ENCODE measurements around the gene FBXL7.

FBXL7 gene

GRCh38 chr5:15635289-15635616 is 135.3 kb downstream of the FBXL7 start:
- H3K27me3 ChIP-seq (ENCODE audit: insufficient read depth, low read depth, severe bottlenecking): no peaks in the 10 kb centered on the region
- no peak for TF ChIP-seq CTCF (IDR thresholded peaks at IDR 0.05; ENCODE audit: low read depth, low read length)
- no peak for DNase-seq
- no peaks in the 10 kb centered on the region for H3K9me3 ChIP-seq (ENCODE audit: severe bottlenecking)
- no peaks in the 10 kb centered on the region for H3K36me3 ChIP-seq
- H3K4me3 ChIP-seq (ENCODE audit: low read depth, low read length): no peak overlapping the region
- no peak overlapping the region for H3K27ac ChIP-seq

GRCh38 chr5:15637345-15637744 is 137.4 kb downstream of the FBXL7 start:
- no peak overlapping the region for H3K27ac ChIP-seq
- H3K4me3 ChIP-seq (ENCODE audit: low read depth, low read length): no peak overlapping the region
- no peaks in the 10 kb centered on the region for H3K36me3 ChIP-seq
- no peaks in the 10 kb centered on the region for H3K27me3 ChIP-seq (ENCODE audit: insufficient read depth, low read depth, severe bottlenecking)
- H3K9me3 ChIP-seq (ENCODE audit: severe bottlenecking): no peaks in the 10 kb centered on the region
- no peak for DNase-seq
- TF ChIP-seq CTCF (IDR thresholded peaks at IDR 0.05; ENCODE audit: low read depth, low read length): no peak

GRCh38 chr5:15637886-15638285 is 137.9 kb downstream of the FBXL7 start:
- no peaks in the 10 kb centered on the region for H3K27me3 ChIP-seq (ENCODE audit: insufficient read depth, low read depth, severe bottlenecking)
- no peaks in the 10 kb centered on the region for H3K9me3 ChIP-seq (ENCODE audit: severe bottlenecking)
- no peak for TF ChIP-seq CTCF (IDR thresholded peaks at IDR 0.05; ENCODE audit: low read depth, low read length)
- no peaks in the 10 kb centered on the region for H3K36me3 ChIP-seq
- H3K4me3 ChIP-seq (ENCODE audit: low read depth, low read length): no peak overlapping the region
- no peak overlapping the region for H3K27ac ChIP-seq
- DNase-seq: no peak

GRCh38 chr5:15638296-15638695 is 138.3 kb downstream of the FBXL7 start:
- Histone ChIP-seq H3K27me3 (ENCODE audit: insufficient read depth, low read depth, severe bottlenecking) (no peaks in the 10 kb centered on the region), H3K9me3 (ENCODE audit: severe bottlenecking) (no peaks in the 10 kb centered on the region), H3K27ac (no peak overlapping the region), H3K36me3 (no peaks in the 10 kb centered on the region), H3K4me3 (ENCODE audit: low read depth, low read length) (no peak overlapping the region)
- no peak for DNase-seq
- TF ChIP-seq CTCF (IDR thresholded peaks at IDR 0.05; ENCODE audit: low read depth, low read length): no peak

- no peak overlapping the region for H3K4me3 ChIP-seq (ENCODE audit: low read depth, low read length)
- no peaks in the 10 kb centered on the region for H3K9me3 ChIP-seq (ENCODE audit: severe bottlenecking)
- no peaks in the 10 kb centered on the region for H3K36me3 ChIP-seq
- no peak overlapping the region for H3K27ac ChIP-seq
- H3K27me3 ChIP-seq (ENCODE audit: insufficient read depth, low read depth, severe bottlenecking): no peaks in the 10 kb centered on the region
- DNase-seq: no peak
- no peak for TF ChIP-seq CTCF (IDR thresholded peaks at IDR 0.05; ENCODE audit: low read depth, low read length)
These were observed 139.3 kb downstream of the FBXL7 start for GRCh38 chr5:15639288-15639687.

- Histone ChIP-seq H3K9me3 (ENCODE audit: severe bottlenecking) (no peaks in the 10 kb centered on the region), H3K4me3 (ENCODE audit: low read depth, low read length) (no peak overlapping the region), H3K27ac (no peak overlapping the region), H3K36me3 (no peaks in the 10 kb centered on the region), H3K27me3 (ENCODE audit: insufficient read depth, low read depth, severe bottlenecking) (no peaks in the 10 kb centered on the region)
- TF ChIP-seq CTCF (IDR thresholded peaks at IDR 0.05; ENCODE audit: low read depth, low read length): no peak
- DNase-seq: no peak
These were observed 140.1 kb downstream of the FBXL7 start for GRCh38 chr5:15640116-15640515.

Data from WERI-Rb-1 (cell line).